Gastroesophageal sphincter (tissue), 4 donors: ENCODE results near the gene PSMD2. TPM values are rescaled to one million over a fixed set of nuclear protein-coding genes. Genes with fewer than 3 reads are reported as not detected.
"Not testable (repeated sequence)": the region's sequence is repeated elsewhere in the genome, so short reads cannot be mapped to it uniquely, and the experiment has no call there.

Source experiments
- ATAC-seq: fragments of 150-250 bp; one replicate; pipeline ENCODE4 v1.9.1; 2016; ENCODE audit warnings: mild to moderate bottlenecking, moderate library complexity
- H3K27ac ChIP-seq, 4 donors: fragments of 200-600 bp; sonication (generic) in 3 of 4; 1 replicate in 3 of 4; 2 replicates in 1 of 4; pipeline ENCODE4 v1.5.1; 2016 to 2019
- H3K27me3 ChIP-seq: fragments of 200-600 bp; sonication (generic); one replicate; pipeline ENCODE4 v1.5.1; 2019
- H3K36me3 ChIP-seq, 2 donors: fragments of 200-600 bp; sonication (generic); one replicate each; pipeline ENCODE4 v1.5.1; 2019; ENCODE audit warnings: control low read depth in 1 of 2
- H3K4me1 ChIP-seq, 3 donors: fragments of 200-600 bp; sonication (generic); 1 replicate in 2 of 3; 2 replicates in 1 of 3; pipeline ENCODE4 v1.5.1; 2016 to 2019; ENCODE audit warnings: control low read depth in 2 of 3
- H3K4me3 ChIP-seq, 2 donors: fragments of 200-600 bp; sonication (generic); one replicate each; pipeline ENCODE4 v1.5.1; 2019; ENCODE audit warnings: mild to moderate bottlenecking in 1 of 2, moderate library complexity in 1 of 2
- H3K9me3 ChIP-seq, 3 donors: fragments of 200-600 bp; sonication (generic); one replicate each; pipeline ENCODE4 v1.5.1; 2017 to 2019; ENCODE audit warnings: control low read depth in 2 of 3
- EP300 ChIP-seq: sonication (generic); formaldehyde crosslinking; IDR thresholded peaks from one replicate; pipeline ENCODE4 v1.6.1; 2017; ENCODE audit warnings: antibody characterized with exemption, mild to moderate bottlenecking
- POLR2A ChIP-seq, 2 donors: fragments of 450-650 bp; IDR thresholded peaks; one replicate each; pipeline ENCODE4 v1.6.1; 2017; ENCODE audit warnings: antibody characterized with exemption in 2 of 2, mild to moderate bottlenecking in 2 of 2, moderate library complexity in 1 of 2
- POLR2AphosphoS5 ChIP-seq: sonication (generic); formaldehyde crosslinking; IDR thresholded peaks from one replicate; pipeline ENCODE4 v1.6.1; 2017; ENCODE audit warnings: antibody characterized with exemption
- WGBS, 2 donors: methylation state at CpG; one replicate each; pipeline ENCODE4 v1.1.5; 2018; ENCODE audit warnings: low coverage in 1 of 2; 5-methylcytosine and 5-hydroxymethylcytosine counted together
- total RNA-seq, 4 donors: library from RNA; depleted of rRNA; stranded (reverse); fragments of >200 nt; gene quantifications; one replicate each; pipeline ENCODE4 v1.1.0, GENCODE V29; 2016
- TF ChIP-seq, protein P1 (sequence below), 4 experiments: fragments of 200-600 bp in 2 of 4; fragments of 450-650 bp in 2 of 4; sonication (generic) in 1 of 4; IDR thresholded peaks; one replicate each; pipeline ENCODE4 v1.5.1; 2017 to 2019; ENCODE audit warnings: antibody characterized with exemption in 4 of 4, mild to moderate bottlenecking in 2 of 4, moderate library complexity in 2 of 4

PSMD2 gene
- total RNA-seq, 4 donors from 2014 or later, result 225 to 365 (median 273) TPM

DNA sequence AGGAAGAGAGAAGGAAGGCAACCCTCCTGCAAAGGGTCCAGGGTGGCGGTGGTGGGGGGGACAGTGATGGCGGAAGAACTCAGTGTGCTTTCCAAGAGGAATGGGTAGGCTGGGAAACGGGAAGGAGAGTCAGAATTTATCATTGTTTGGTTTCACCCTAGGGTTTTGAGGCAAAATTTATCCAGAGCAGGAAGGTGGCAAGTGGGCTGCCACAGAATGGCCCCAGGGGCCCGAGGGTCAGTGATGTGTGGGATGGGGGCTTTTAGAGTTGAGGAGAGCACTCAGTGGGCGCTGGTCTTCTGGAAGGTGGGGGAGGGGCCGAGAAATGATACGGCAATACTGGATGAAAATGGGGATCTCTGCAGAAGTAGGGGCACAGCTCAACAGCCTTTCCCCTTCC is 38.9 kb downstream of the PSMD2 start:
- Histone ChIP-seq H3K36me3 (peaks cover 0 to 42% of the 10 kb centered on the region in 2 donors), H3K27me3 (no peaks in the 10 kb centered on the region), H3K4me1 (peaks cover 0 to 68% (median 30%) of the 10 kb centered on the region in 3 donors), H3K9me3 (no peaks in the 10 kb centered on the region), H3K27ac (peak overlapping the region; percentile 94 to 99 (median 98)), H3K4me3 (peak overlapping the region; percentile 1 to 92)
- ATAC-seq, result no peak
- TF ChIP-seq, protein P1, sequence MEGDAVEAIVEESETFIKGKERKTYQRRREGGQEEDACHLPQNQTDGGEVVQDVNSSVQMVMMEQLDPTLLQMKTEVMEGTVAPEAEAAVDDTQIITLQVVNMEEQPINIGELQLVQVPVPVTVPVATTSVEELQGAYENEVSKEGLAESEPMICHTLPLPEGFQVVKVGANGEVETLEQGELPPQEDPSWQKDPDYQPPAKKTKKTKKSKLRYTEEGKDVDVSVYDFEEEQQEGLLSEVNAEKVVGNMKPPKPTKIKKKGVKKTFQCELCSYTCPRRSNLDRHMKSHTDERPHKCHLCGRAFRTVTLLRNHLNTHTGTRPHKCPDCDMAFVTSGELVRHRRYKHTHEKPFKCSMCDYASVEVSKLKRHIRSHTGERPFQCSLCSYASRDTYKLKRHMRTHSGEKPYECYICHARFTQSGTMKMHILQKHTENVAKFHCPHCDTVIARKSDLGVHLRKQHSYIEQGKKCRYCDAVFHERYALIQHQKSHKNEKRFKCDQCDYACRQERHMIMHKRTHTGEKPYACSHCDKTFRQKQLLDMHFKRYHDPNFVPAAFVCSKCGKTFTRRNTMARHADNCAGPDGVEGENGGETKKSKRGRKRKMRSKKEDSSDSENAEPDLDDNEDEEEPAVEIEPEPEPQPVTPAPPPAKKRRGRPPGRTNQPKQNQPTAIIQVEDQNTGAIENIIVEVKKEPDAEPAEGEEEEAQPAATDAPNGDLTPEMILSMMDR (IDR thresholded peaks at IDR 0.05), result no peak
- TF ChIP-seq POLR2A (IDR thresholded peaks at IDR 0.05) (no peak), POLR2AphosphoS5 (no peak), EP300 (no peak)
- WGBS, 2 donors, result 28 to 41% methylated on average over 3 to 7 of the region's 7 CpGs

DNA sequence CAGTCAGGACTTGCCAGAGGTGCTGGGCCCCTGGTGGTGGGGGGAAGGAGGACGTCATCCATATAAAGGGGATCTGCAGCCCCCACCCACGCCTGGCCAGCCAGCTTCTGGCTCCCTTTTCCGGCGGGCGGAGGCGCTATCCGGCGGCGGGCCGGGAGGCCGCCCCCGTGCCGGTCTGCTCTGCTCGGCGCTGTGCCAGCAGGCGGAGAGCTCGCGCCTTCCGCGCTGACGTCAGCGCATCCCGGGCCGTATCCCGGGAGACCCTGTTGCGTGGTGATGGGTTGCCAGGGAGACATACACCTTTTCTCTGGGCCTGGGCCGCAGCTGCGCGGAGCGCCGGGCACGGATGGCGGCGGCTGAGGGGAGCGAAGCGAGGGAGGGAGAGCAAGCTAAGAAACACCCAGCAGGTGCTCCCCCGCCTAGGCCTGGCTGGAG is 39.5 kb downstream of the PSMD2 start:
- TF ChIP-seq, protein P1 (IDR thresholded peaks at IDR 0.05), result peak in 3 of 4 experiments; percentile 40 to 49 (median 41)
- TF ChIP-seq EP300 (no peak), POLR2A (IDR thresholded peaks at IDR 0.05) (no peak), POLR2AphosphoS5 (peak; percentile 36)
- Histone ChIP-seq H3K4me1 (peaks cover 0 to 68% (median 30%) of the 10 kb centered on the region in 3 donors), H3K4me3 (peak overlapping the region; percentile 6 to 92), H3K27ac (peak overlapping the region; percentile 94 to 99 (median 98)), H3K36me3 (peaks cover 0 to 42% of the 10 kb centered on the region in 2 donors), H3K9me3 (no peaks in the 10 kb centered on the region), H3K27me3 (no peaks in the 10 kb centered on the region)
- ATAC-seq, result peak; percentile 70
- WGBS, 2 donors, result no CpG with 5 or more reads among the region's 37 CpGs

DNA sequence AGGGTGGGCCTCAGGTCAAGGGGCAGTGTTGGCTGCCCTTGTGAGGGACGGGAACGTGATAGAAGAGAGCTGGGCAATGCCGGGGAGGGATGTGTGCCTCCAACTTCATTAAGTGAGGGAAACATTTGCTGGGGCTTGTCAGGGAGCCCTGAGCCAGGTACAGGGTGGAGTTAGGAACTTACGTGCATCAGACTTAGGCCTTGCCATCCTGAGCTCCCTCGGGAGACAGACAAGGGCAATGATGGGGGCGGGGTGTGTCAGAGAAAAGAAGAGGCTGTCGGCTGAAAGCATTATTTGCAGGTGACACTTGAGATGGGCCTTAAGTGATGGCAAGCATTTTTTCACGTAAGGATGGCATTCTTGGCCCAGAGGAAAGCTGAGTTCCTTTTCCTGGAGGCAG is 40.0 kb downstream of the PSMD2 start:
- no peaks in the 10 kb centered on the region for H3K9me3 ChIP-seq
- TF ChIP-seq POLR2AphosphoS5 (no peak), POLR2A (IDR thresholded peaks at IDR 0.05) (no peak), EP300 (no peak)
- TF ChIP-seq, protein P1 (IDR thresholded peaks at IDR 0.05), result no peak
- peaks cover 0 to 42% of the 10 kb centered on the region in 2 donors for H3K36me3 ChIP-seq
- H3K27me3 ChIP-seq, result no peaks in the 10 kb centered on the region
- H3K4me3 ChIP-seq, result peak overlapping the region; percentile 6 to 92
- 30 to 41% methylated on average over 5 to 7 of the region's 8 CpGs for WGBS, 2 donors
- peak overlapping the region; percentile 94 to 99 (median 98) for H3K27ac ChIP-seq
- H3K4me1 ChIP-seq, result peaks cover 0 to 68% (median 30%) of the 10 kb centered on the region in 3 donors
- no peak for ATAC-seq

GRCh38 chr3:184339451-184340135 is 40.6 kb downstream of the PSMD2 start:
- not testable (repeated sequence) for ATAC-seq, H3K9me3 ChIP-seq, H3K27me3 ChIP-seq
- Histone ChIP-seq H3K27ac (peak overlapping the region in 3 of 4 donors; percentile 94 to 99 (median 98)), H3K36me3 (peaks cover 0 to 42% of the 10 kb centered on the region in 2 donors), H3K4me1 (peaks cover 0 to 65% (median 30%) of the 10 kb centered on the region in 3 donors), H3K4me3 (peak overlapping the region in 1 of 2 donors; percentile 92)
- WGBS, 2 donors, result 78 to 81% methylated on average over 4 to 12 of the region's 19 CpGs

DNA sequence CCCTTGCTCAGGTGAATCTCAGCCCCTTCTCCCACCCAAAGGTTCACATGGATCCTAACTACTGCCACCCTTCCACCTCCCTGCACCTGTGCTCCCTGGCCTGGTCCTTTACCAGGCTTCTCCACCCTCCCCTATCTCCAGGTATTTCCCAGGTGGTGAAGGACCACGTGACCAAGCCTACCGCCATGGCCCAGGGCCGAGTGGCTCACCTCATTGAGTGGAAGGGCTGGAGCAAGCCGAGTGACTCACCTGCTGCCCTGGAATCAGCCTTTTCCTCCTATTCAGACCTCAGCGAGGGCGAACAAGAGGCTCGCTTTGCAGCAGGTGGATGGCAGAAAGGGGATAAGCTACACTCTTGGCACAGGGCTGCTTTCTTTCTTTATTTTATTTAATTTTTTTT is 42.9 kb downstream of the PSMD2 start:
- TF ChIP-seq EP300 (no peak), POLR2AphosphoS5 (no peak), POLR2A (IDR thresholded peaks at IDR 0.05) (no peak)
- TF ChIP-seq, protein P1 (IDR thresholded peaks at IDR 0.05), result no peak
- peaks cover 0 to 53% of the 10 kb centered on the region in 2 donors for H3K36me3 ChIP-seq
- no peaks in the 10 kb centered on the region for H3K9me3 ChIP-seq
- no peak overlapping the region for H3K27ac ChIP-seq
- WGBS, 2 donors, result 100% methylated on average over 1 of the region's 7 CpGs; no CpG with 5 or more reads in 1 of the 2 donors
- H3K4me3 ChIP-seq, result no peak overlapping the region
- peaks cover 0 to 56% (median 35%) of the 10 kb centered on the region in 3 donors for H3K4me1 ChIP-seq
- H3K27me3 ChIP-seq, result no peaks in the 10 kb centered on the region
- no peak for ATAC-seq
